Heart left ventricle (tissue), 16 donors: ENCODE measurements around the gene COLEC12. TPM values are rescaled to one million over a fixed set of nuclear protein-coding genes. Genes with fewer than 3 reads are reported as not detected.

Source experiments
- ATAC-seq, 4 donors: fragments of 200-7000 bp; cut with Tn5 transposase; one replicate each; pipeline ENCODE4 v1.9.1; 2020 to 2022; ENCODE audit warnings: moderate library complexity in 4 of 4, mild to moderate bottlenecking in 3 of 4, moderate number of reproducible peaks in 1 of 4
- DNase-seq, 5 donors: peaks; one replicate each; pipeline ENCODE4 v3.0.0-alpha.2; 2020
- H3K27ac ChIP-seq, 12 donors: fragments of 200-600 bp; sonication (generic) in 4 of 12; one replicate each; pipeline versions ENCODE4 v1.5.0 to v1.8.0; 2016 to 2022; ENCODE audit warnings: mild to moderate bottlenecking in 2 of 12
- H3K27me3 ChIP-seq, 9 donors: fragments of 200-600 bp; sonication (generic) in 2 of 9; one replicate each; pipeline versions ENCODE4 v1.5.1 to v1.8.0; 2016 to 2022; ENCODE audit warnings: mild to moderate bottlenecking in 3 of 9
- H3K36me3 ChIP-seq, 9 donors: fragments of 200-600 bp; sonication (generic) in 2 of 9; one replicate each; pipeline versions ENCODE4 v1.5.0 to v1.8.0; 2018 to 2022; ENCODE audit warnings: mild to moderate bottlenecking in 2 of 9
- H3K4me1 ChIP-seq, 12 donors: fragments of 200-600 bp; sonication (generic) in 4 of 12; one replicate each; pipeline versions ENCODE4 v1.5.0 to v1.8.0; 2016 to 2022; ENCODE audit warnings: mild to moderate bottlenecking in 3 of 12
- H3K4me3 ChIP-seq, 12 donors: fragments of 200-600 bp; sonication (generic) in 4 of 12; one replicate each; pipeline versions ENCODE4 v1.5.0 to v1.8.0; 2017 to 2022; ENCODE audit warnings: mild to moderate bottlenecking in 9 of 12, moderate library complexity in 4 of 12
- H3K9me3 ChIP-seq, 12 donors: fragments of 200-600 bp; sonication (generic) in 4 of 12; one replicate each; pipeline versions ENCODE4 v1.5.0 to v1.8.0; 2016 to 2022; ENCODE audit warnings: mild to moderate bottlenecking in 1 of 12
- CTCF ChIP-seq, 12 donors: fragments of 200-600 bp; sonication (generic) in 4 of 12; IDR thresholded peaks; one replicate each; pipeline versions ENCODE4 v1.5.0 to v1.8.0; 2018 to 2022; ENCODE audit warnings: antibody characterized with exemption in 12 of 12, mild to moderate bottlenecking in 5 of 12
- POLR2A ChIP-seq, 2 donors: fragments of 450-650 bp; IDR thresholded peaks; one replicate each; pipeline ENCODE4 v1.6.1; 2017; ENCODE audit warnings: antibody characterized with exemption in 2 of 2, mild to moderate bottlenecking in 2 of 2, moderate library complexity in 2 of 2
- WGBS, 4 donors: extraction: QIAGEN DNeasy Blood & Tissue Kit in 2 of 4; methylation state at CpG; one replicate each; pipeline versions ENCODE4 v1.1.5 to v1.1.7; 2013 to 2018; 5-methylcytosine and 5-hydroxymethylcytosine counted together
- intact Hi-C, 10 donors: fragments of 100-400 bp; cut with DNase I; formaldehyde crosslinking; loops; one replicate each; pipeline versions ENCODE4 v1.11.1 to v1.14.2; 2022
- polyA plus RNA-seq, 2 donors: library from polyadenylated mRNA; stranded (reverse); fragments of 200-250 nt; gene quantifications; one replicate each; pipeline ENCODE4 v1.2.3, GENCODE V29; 2013
- total RNA-seq, 9 donors: library from RNA; depleted of rRNA in 2 of 9; stranded (reverse); fragments of >200 nt in 2 of 9; fragmentation: NEBNext Ultra II Directional in 3 of 9; extraction: Animal tissue kit (Norgen Biotek cat#: 25700) in 3 of 9; gene quantifications; one replicate each; pipeline versions ENCODE4 v1.1.0 to v1.2.4, GENCODE V29; 2016 to 2023
- donor health status: ischemic (EF 13 %, LVEDD 7.1; RV severe dilation, severe dysfunction).
- donor health status: healthy with polysubstance abuse.
- donor health status: DM: no; HTN: yes; CAD: no.
- donor health status: DM: no; HTN: no; CAD: no.
- donor health status: ischemic (EF 25% LVEDD 6.9; RV normal size, moderate dysfunction).
- donor health status: ischemic (EF 25% LVEDD 5.7; RV mildly dilated, moderate dysfunction).
- donor health status: healthy.
- donor health status: DM: yes; HTN: yes; CAD: no.
- donor health status: ischemic (EF 35%, LVEDD 5.7; RV mildly dilated, moderate dysfunction).
- donor health status: nonischemic (EF 11% LVEDD 7.7; RV severe dilation, severe dysfunction).
- donor health status: DM: yes; HTN: yes; CAD: no.
- donor health status: PGD.
- donor health status: ischemic (EF 29% LVEDD 5.4; RV normal size, mild dysfunction).
- donor health status: nonischemic (EF 23%, LVEDD 6.1; RV moderate dilation, normal function).

Gene COLEC12
- total and polyA plus RNA-seq, 11 donors, result 2.2 to 35.9 (median 7.9) TPM

- WGBS, 4 donors, result 78 to 90% (median 84%) methylated on average over 9 to 10 of the region's 10 CpGs
- intact Hi-C loops, result no loop called here
- H3K9me3 ChIP-seq, result peaks cover 0 to 10% (median 0%) of the 10 kb centered on the region in 12 donors
Measured at GRCh38 chr18:346600-346999, 153.9 kb downstream of the COLEC12 start.

GRCh38 chr18:341102-341501 is 159.4 kb downstream of the COLEC12 start:
- no peak overlapping the region for H3K4me3 ChIP-seq
- intact Hi-C loops, result no loop called here
- H3K27me3 ChIP-seq, result no peaks in the 10 kb centered on the region
- peaks cover 0 to 6% (median 0%) of the 10 kb centered on the region in 12 donors for H3K4me1 ChIP-seq
- 80 to 88% (median 83%) methylated on average over 3 of the region's 3 CpGs for WGBS, 4 donors
- no peak for DNase-seq
- H3K27ac ChIP-seq, result peak overlapping the region in 1 of 12 donors; percentile 76
- H3K36me3 ChIP-seq, result peaks cover 0 to 4% (median 0%) of the 10 kb centered on the region in 9 donors
- ATAC-seq, result no peak
- TF ChIP-seq CTCF (IDR thresholded peaks at IDR 0.05), result no peak
- no peak for TF ChIP-seq POLR2A (IDR thresholded peaks at IDR 0.05)
- peaks cover 0 to 6% (median 0%) of the 10 kb centered on the region in 12 donors for H3K9me3 ChIP-seq

More at GRCh38 chr18:346600-346999, 153.9 kb downstream of the COLEC12 start:
- peaks cover 0 to 16% (median 0%) of the 10 kb centered on the region in 9 donors for H3K36me3 ChIP-seq
- no peak overlapping the region for H3K4me3 ChIP-seq
- DNase-seq, result no peak
- TF ChIP-seq CTCF (IDR thresholded peaks at IDR 0.05) (no peak), POLR2A (IDR thresholded peaks at IDR 0.05) (no peak)
- H3K4me1 ChIP-seq, result peaks cover 0 to 4% (median 0%) of the 10 kb centered on the region in 12 donors
- no peaks in the 10 kb centered on the region for H3K27me3 ChIP-seq
- no peak overlapping the region for H3K27ac ChIP-seq
- ATAC-seq, result no peak

- Histone ChIP-seq H3K27me3 (no peaks in the 10 kb centered on the region), H3K9me3 (no peaks in the 10 kb centered on the region), H3K27ac (peak overlapping the region in 1 of 12 donors; percentile 76), H3K4me1 (peaks cover 0 to 11% (median 0%) of the 10 kb centered on the region in 12 donors), H3K36me3 (peaks cover 0 to under 1% (median 0%) of the 10 kb centered on the region in 9 donors), H3K4me3 (no peak overlapping the region)
- TF ChIP-seq POLR2A (IDR thresholded peaks at IDR 0.05), result no peak
- TF ChIP-seq CTCF (IDR thresholded peaks at IDR 0.05), result no peak
- 86 to 88% (median 86%) methylated on average over 9 to 10 of the region's 10 CpGs for WGBS, 4 donors
- ATAC-seq (no peak), DNase-seq (no peak)
- intact Hi-C loops, result no loop called here
Measured at GRCh38 chr18:340044-340443, 160.5 kb downstream of the COLEC12 start.

GRCh38 chr18:339200-339599 is 161.3 kb downstream of the COLEC12 start:
- H3K27me3 ChIP-seq, result no peaks in the 10 kb centered on the region
- peak overlapping the region in 1 of 12 donors; percentile 76 for H3K27ac ChIP-seq
- WGBS, 4 donors, result 55 to 74% (median 67%) methylated on average over 6 of the region's 6 CpGs
- peaks cover 0 to 11% (median 0%) of the 10 kb centered on the region in 12 donors for H3K4me1 ChIP-seq
- H3K9me3 ChIP-seq, result no peaks in the 10 kb centered on the region
- TF ChIP-seq POLR2A (IDR thresholded peaks at IDR 0.05) (no peak), CTCF (IDR thresholded peaks at IDR 0.05) (no peak)
- peaks cover 0 to 4% (median 0%) of the 10 kb centered on the region in 9 donors for H3K36me3 ChIP-seq
- DNase-seq, result no peak
- H3K4me3 ChIP-seq, result no peak overlapping the region
- no peak for ATAC-seq
- intact Hi-C loops, result loop anchor here in 2 of 10 donors (10.0 kb wide), 2 partner anchors 116 to 156 kb away; no protein-coding TSS in a partner anchor
